Endothelial cell (in vitro differentiated cells): ENCODE results near the gene ZNF300. TPM values are rescaled to one million over a fixed set of nuclear protein-coding genes. Genes with fewer than 3 reads are reported as not detected.

Experiments used
- DNase-seq: peaks from one replicate; pipeline ENCODE4 v3.0.0; 2021; ENCODE audit warnings: low spot score
- H3K27ac Mint-ChIP-seq: one replicate; pipeline ENCODE4 v1.8.0; 2021; ENCODE audit warnings: mixed read lengths, inconsistent platforms; ENCODE audit not compliant: unreplicated experiment
- H3K27me3 Mint-ChIP-seq: one replicate; pipeline ENCODE4 v1.8.0; 2021; ENCODE audit warnings: mild to moderate bottlenecking, moderate library complexity, mixed read lengths, inconsistent platforms; ENCODE audit not compliant: unreplicated experiment
- H3K36me3 Mint-ChIP-seq: one replicate; pipeline ENCODE4 v1.8.0; 2021; ENCODE audit warnings: mild to moderate bottlenecking, low read depth, mixed read lengths, inconsistent platforms; ENCODE audit not compliant: unreplicated experiment
- H3K4me1 Mint-ChIP-seq: one replicate; pipeline ENCODE4 v1.8.0; 2021; ENCODE audit warnings: mild to moderate bottlenecking, mixed read lengths, inconsistent platforms; ENCODE audit not compliant: unreplicated experiment
- H3K4me3 Mint-ChIP-seq: one replicate; pipeline ENCODE4 v1.8.0; 2021; ENCODE audit warnings: mild to moderate bottlenecking, mixed read lengths, inconsistent platforms; ENCODE audit not compliant: unreplicated experiment
- H3K9me3 Mint-ChIP-seq: one replicate; pipeline ENCODE4 v1.8.0; 2021; ENCODE audit warnings: mixed read lengths, inconsistent platforms; ENCODE audit not compliant: unreplicated experiment
- CTCF ChIP-seq: fragments of 200-600 bp; sonication (generic); IDR thresholded peaks from one replicate; pipeline ENCODE4 v1.5.0; 2021; ENCODE audit warnings: antibody characterized with exemption; ENCODE audit not compliant: unreplicated experiment
- total RNA-seq: library from RNA; stranded (reverse); fragmentation: NEBNext Ultra II Directional; extraction: Animal tissue kit (Norgen Biotek cat#: 25700); gene quantifications from one replicate; pipeline ENCODE4 v1.2.1, GENCODE V29; 2021; ENCODE audit not compliant: unreplicated experiment

The ZNF300 gene
- total RNA-seq, 1 donor from 2014 or later = 11.1 TPM

GRCh38 chr5:150931368-150931965, 26.7 kb upstream of the ZNF300 start:
- no peak for TF ChIP-seq CTCF
- DNase-seq = no peak
- no peak overlapping the region for H3K27ac Mint-ChIP-seq
- peaks cover 23% of the 10 kb centered on the region for H3K9me3 Mint-ChIP-seq
- H3K4me1 Mint-ChIP-seq = no peaks in the 10 kb centered on the region
- H3K27me3 Mint-ChIP-seq = no peaks in the 10 kb centered on the region
- no peak overlapping the region for H3K4me3 Mint-ChIP-seq
- H3K36me3 Mint-ChIP-seq = peaks cover 8% of the 10 kb centered on the region

GRCh38 chr5:150918613-150919012, 13.8 kb upstream of the ZNF300 start:
- Mint-ChIP-seq H3K27me3 (no peaks in the 10 kb centered on the region), H3K4me1 (no peaks in the 10 kb centered on the region), H3K36me3 (peaks cover 5% of the 10 kb centered on the region), H3K9me3 (peaks cover 16% of the 10 kb centered on the region), H3K27ac (no peak overlapping the region), H3K4me3 (no peak overlapping the region)
- no peak for TF ChIP-seq CTCF
- no peak for DNase-seq

- Mint-ChIP-seq H3K27ac (no peak overlapping the region), H3K4me3 (no peak overlapping the region), H3K4me1 (no peaks in the 10 kb centered on the region), H3K9me3 (peaks cover 11% of the 10 kb centered on the region), H3K36me3 (peaks cover 5% of the 10 kb centered on the region), H3K27me3 (no peaks in the 10 kb centered on the region)
- no peak for DNase-seq
- TF ChIP-seq CTCF = no peak
Observed at GRCh38 chr5:150912312-150912814, 7.6 kb upstream of the ZNF300 start.

- Mint-ChIP-seq H3K27ac (peak overlapping the region; percentile 99), H3K27me3 (peaks cover 3% of the 10 kb centered on the region), H3K9me3 (peaks cover 21% of the 10 kb centered on the region), H3K4me3 (peak overlapping the region; percentile 96), H3K4me1 (peaks cover 12% of the 10 kb centered on the region), H3K36me3 (peaks cover 48% of the 10 kb centered on the region)
- no peak for DNase-seq
- TF ChIP-seq CTCF = no peak
Observed at GRCh38 chr5:150905312-150905683, 518 bp upstream of the ZNF300 start.

- peaks cover 3% of the 10 kb centered on the region for H3K27me3 Mint-ChIP-seq
- no peak for DNase-seq
- H3K27ac Mint-ChIP-seq = no peak overlapping the region
- H3K9me3 Mint-ChIP-seq = peaks cover 48% of the 10 kb centered on the region
- TF ChIP-seq CTCF = no peak
- no peak overlapping the region for H3K4me3 Mint-ChIP-seq
- H3K36me3 Mint-ChIP-seq = peaks cover 84% of the 10 kb centered on the region
- peaks cover 12% of the 10 kb centered on the region for H3K4me1 Mint-ChIP-seq
Observed at GRCh38 chr5:150901446-150901845, 3.3 kb downstream of the ZNF300 start.
